GM19372 (cell line): ENCODE results near the gene TIMM22.

Experiments
- ATAC-seq: cut with Tn5 transposase; IDR thresholded peaks from one replicate; pipeline ENCODE4 v1.9.1; 2021; ENCODE audit warnings: mild to moderate bottlenecking, low read depth, moderate library complexity; ENCODE audit not compliant: unreplicated experiment

TIMM22 gene

GRCh38 chr17:1012823-1013728, 16.1 kb downstream of the TIMM22 start:
- ATAC-seq: no peak

- no peak for ATAC-seq
Observed at GRCh38 chr17:1013729-1014090, 16.8 kb downstream of the TIMM22 start.

DNA sequence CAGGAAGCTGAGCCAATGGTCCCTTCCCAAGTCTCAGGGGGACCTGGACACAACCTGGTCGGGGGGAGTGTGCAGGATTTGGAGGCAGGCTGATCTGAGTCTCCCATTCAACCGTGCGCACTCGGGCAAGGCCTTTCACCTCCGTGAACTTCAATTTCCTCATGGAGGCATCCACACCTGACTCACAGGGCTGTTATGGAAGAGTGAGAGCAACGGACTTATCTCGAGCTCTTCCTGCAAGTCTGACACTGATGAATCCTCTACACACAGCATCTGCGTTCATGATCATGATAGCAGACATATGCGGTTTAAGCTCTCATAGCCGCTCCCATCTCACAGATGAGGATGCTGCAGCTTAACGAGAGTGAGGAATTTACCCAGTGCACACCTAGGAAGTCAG, 21.6 kb downstream of the TIMM22 start:
- ATAC-seq: no peak

DNA sequence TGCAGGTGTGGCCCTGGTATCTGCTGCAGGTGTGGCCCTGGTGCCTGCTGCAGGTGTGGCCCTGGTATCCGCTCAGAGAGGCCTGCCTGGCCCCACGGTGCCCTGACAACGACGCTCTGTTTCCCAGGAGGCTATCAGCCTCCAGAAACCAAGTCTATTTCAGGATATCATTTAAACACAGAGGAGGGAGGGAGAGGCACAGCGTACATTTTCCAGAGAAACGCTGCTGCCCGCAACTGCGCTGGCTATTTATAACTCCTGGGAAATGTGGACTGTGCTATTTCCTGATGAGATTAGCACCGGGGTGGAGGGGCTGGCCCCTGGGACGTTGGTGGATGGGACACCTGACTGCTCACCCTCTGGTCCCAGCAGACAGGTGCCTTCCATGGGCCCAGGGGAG, 22.5 kb downstream of the TIMM22 start:
- ATAC-seq: no peak

DNA sequence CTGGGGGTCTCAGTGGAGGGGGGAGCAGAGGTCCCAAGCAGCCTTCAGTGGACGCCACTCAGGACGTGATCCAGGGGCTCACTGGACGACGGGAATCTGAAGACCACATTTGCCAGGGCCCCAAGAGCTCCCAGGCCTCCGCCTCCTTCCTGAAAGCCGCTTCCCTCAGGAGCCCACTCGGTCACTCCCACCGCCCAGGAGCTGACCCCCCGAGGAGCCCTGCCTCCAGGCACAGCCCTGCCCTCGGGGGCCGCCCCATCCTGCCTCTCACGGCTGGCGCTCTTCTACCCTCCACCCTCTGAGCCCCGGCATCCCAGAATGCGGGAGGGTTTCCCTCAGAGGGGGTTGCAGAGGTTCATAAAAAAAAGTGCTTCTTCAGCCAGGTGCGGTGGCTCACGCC, 24.2 kb downstream of the TIMM22 start:
- ATAC-seq: no peak

- no peak for ATAC-seq
Observed at GRCh38 chr17:1022278-1023024, 25.5 kb downstream of the TIMM22 start.

- ATAC-seq: no peak
Observed at GRCh38 chr17:1024076-1024475, 27.1 kb downstream of the TIMM22 start.

DNA sequence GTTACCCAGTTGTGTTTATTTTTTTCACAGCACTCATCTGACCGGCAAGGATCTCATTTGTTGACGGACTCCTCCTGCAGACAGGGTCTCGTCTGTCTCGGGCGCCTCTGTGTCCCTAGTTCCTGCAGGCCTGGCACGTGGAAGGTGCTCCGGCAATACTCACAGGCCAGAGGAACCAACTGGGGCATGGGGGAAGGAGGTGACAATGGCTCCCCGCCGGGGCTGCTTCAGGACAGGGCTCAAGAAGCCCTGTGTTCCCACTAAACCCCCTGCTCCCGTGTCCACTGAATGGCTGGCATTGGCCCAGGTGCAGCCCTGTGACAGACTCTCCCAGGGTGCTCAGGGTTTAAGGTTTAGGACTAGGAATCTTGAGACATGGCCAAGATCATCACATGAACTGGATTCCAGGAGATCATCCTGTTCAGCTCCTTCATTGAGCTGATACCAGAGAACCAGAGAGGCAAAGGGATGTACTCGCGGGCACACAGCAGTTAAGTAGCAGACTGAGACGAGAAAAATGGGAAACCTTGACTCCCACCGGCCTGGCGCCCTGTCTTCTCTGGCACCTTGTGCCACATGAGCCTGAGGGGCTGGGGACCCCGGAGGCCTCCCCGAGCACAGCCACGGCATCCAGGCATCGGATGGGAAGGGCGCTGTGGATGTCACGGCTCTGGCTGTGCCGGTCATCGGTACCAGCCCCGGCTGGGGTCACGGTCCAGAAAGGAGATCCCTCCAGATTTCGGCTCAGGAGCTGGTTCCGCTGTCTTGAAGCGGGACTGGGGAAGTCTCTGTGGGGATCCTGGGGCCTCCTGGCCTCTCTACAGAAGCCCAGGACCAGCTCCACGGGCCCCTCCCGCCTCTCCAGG, 29.0 kb downstream of the TIMM22 start:
- no peak for ATAC-seq

GRCh38 chr17:1026599-1026975, 29.7 kb downstream of the TIMM22 start:
- no peak for ATAC-seq

DNA sequence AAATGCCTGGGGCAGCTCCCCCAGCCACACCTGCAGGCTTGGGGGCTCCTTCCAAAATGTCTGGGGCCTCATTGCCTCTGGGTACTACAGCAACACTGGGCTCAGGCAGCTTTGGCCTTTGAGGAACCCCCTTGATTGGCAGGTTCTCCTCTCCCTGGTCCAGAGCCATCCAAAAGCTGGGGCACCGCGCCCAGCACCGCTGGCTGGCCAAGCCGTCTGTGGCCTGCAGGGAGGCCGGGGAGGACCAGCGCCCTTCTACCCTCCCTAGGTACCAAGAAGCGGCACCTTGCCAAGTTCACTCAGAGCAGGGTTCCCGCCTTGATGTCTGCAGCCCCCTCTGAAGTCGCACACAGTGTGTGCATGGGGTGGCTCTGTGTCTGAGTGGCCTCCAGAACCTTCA, 30.1 kb downstream of the TIMM22 start:
- no peak for ATAC-seq

- ATAC-seq: no peak
Observed at GRCh38 chr17:1029196-1029921, 32.4 kb downstream of the TIMM22 start.

GRCh38 chr17:1029922-1030644, 33.2 kb downstream of the TIMM22 start:
- no peak for ATAC-seq

GRCh38 chr17:1030684-1031532, 34.0 kb downstream of the TIMM22 start:
- ATAC-seq: no peak

- ATAC-seq: no peak
Observed at GRCh38 chr17:1031711-1032110, 34.8 kb downstream of the TIMM22 start.

DNA sequence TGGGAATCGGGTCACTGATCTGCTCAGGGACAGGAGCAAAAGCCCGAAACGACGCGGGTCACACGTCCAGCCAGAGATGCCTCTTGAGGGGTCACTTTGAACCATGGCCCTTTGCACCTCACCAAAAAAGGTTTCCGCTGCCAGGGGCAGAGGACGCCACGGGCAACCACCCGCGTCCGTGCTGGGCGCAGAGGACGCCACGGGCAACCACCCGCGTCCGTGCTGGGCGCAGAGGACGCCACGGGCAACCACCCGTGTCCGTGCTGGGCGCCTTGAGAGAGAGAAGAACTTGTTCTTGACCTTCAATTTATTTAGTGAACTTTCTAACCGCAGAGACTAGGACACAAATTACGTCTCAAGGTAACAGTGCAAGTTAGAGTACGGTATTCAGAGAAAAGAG, 35.5 kb downstream of the TIMM22 start:
- ATAC-seq: no peak

GRCh38 chr17:1033503-1033902, 36.6 kb downstream of the TIMM22 start:
- ATAC-seq: no peak

- no peak for ATAC-seq
Observed at GRCh38 chr17:1034652-1035210, 37.8 kb downstream of the TIMM22 start.

DNA sequence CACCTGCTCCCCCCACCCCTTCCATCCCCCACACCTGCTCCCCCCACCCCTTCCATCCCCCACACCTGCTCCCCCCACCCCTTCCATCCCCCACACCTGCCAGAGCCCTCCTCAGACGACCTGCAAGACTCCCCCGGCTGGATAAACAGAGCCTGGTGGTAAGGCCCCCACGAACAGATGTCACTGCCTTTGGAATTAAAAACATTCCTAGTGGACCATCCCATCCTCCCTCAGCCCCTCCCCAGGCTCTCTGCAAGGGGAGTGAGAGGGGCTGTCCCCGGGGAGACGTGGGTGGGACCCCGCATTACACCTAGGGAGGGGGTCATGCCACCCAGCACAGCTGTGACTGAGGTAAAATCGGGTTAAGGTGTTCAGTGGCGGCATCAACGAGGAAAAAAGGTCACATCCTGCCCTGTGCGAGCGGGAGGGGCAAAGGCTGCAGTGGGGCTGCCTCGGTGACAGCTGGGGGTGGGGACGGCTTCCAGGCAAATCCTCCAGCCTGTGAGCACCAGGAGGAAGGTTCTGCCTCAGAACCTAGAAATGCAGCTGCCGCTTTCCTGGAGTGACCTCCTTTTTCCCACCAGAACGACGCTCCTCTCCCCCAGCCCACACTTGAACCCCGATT, 38.7 kb downstream of the TIMM22 start:
- ATAC-seq: no peak
